Mucosa of stomach (tissue), 1 donor: ENCODE data around the gene HUWE1.
A peak's percentile ranks its signal among the peaks of the same experiment; 100 is the strongest.

Experiments
- H3K27me3 ChIP-seq: one replicate; pipeline ENCODE4 v1.7.0; 2013; ENCODE audit warnings: mild to moderate bottlenecking, low read length; ENCODE audit not compliant: control insufficient read depth, insufficient read depth
- H3K36me3 ChIP-seq: one replicate; pipeline ENCODE4 v1.7.0; 2013; ENCODE audit warnings: low read length; ENCODE audit not compliant: control insufficient read depth, insufficient read depth
- H3K4me1 ChIP-seq: one replicate; pipeline ENCODE4 v1.7.0; 2013; ENCODE audit warnings: mild to moderate bottlenecking, low read length; ENCODE audit not compliant: control insufficient read depth, insufficient read depth
- H3K4me3 ChIP-seq: one replicate; pipeline ENCODE4 v1.7.0; 2013; ENCODE audit warnings: low read length
- H3K9ac ChIP-seq: one replicate; pipeline ENCODE4 v1.7.0; 2013; ENCODE audit warnings: mild to moderate bottlenecking, low read length, moderate library complexity
- H3K9me3 ChIP-seq: one replicate; pipeline ENCODE4 v1.7.0; 2013; ENCODE audit warnings: mild to moderate bottlenecking, low read length, moderate library complexity; ENCODE audit not compliant: control insufficient read depth
- donor health status: Pancreatic carcinoma.

The HUWE1 gene

GRCh38 chrX:53715346-53715924 is 28.9 kb upstream of the HUWE1 start:
- Histone ChIP-seq H3K9me3 (no peaks in the 10 kb centered on the region), H3K27me3 (no peaks in the 10 kb centered on the region)

GRCh38 chrX:53714580-53715345 is 28.2 kb upstream of the HUWE1 start:
- Histone ChIP-seq H3K36me3 (no peaks in the 10 kb centered on the region), H3K9me3 (no peaks in the 10 kb centered on the region), H3K4me3 (no peak overlapping the region), H3K9ac (no peak overlapping the region), H3K4me1 (peaks cover 3% of the 10 kb centered on the region), H3K27me3 (no peaks in the 10 kb centered on the region)

More at GRCh38 chrX:53715346-53715924, 28.9 kb upstream of the HUWE1 start:
- Histone ChIP-seq H3K4me1 (peaks cover 3% of the 10 kb centered on the region), H3K36me3 (no peaks in the 10 kb centered on the region), H3K9ac (no peak overlapping the region), H3K4me3 (no peak overlapping the region)

- no peaks in the 10 kb centered on the region for H3K27me3 ChIP-seq
- H3K4me3 ChIP-seq = no peak overlapping the region
- no peaks in the 10 kb centered on the region for H3K36me3 ChIP-seq
- H3K9me3 ChIP-seq = no peaks in the 10 kb centered on the region
- H3K9ac ChIP-seq = no peak overlapping the region
- H3K4me1 ChIP-seq = peaks cover 3% of the 10 kb centered on the region
Measured at GRCh38 chrX:53713987-53714579, 27.6 kb upstream of the HUWE1 start.

GRCh38 chrX:53711436-53711835 is 24.9 kb upstream of the HUWE1 start:
- Histone ChIP-seq H3K9ac (no peak overlapping the region), H3K36me3 (no peaks in the 10 kb centered on the region), H3K27me3 (no peaks in the 10 kb centered on the region), H3K4me1 (peaks cover 3% of the 10 kb centered on the region), H3K9me3 (no peaks in the 10 kb centered on the region), H3K4me3 (no peak overlapping the region)

GRCh38 chrX:53704854-53705253 is 18.3 kb upstream of the HUWE1 start:
- Histone ChIP-seq H3K9me3 (no peaks in the 10 kb centered on the region), H3K36me3 (no peaks in the 10 kb centered on the region), H3K9ac (no peak overlapping the region), H3K4me1 (no peaks in the 10 kb centered on the region), H3K27me3 (no peaks in the 10 kb centered on the region), H3K4me3 (no peak overlapping the region)

- no peaks in the 10 kb centered on the region for H3K9me3 ChIP-seq
- no peak overlapping the region for H3K4me3 ChIP-seq
Measured at GRCh38 chrX:53704294-53704693, 17.8 kb upstream of the HUWE1 start.

GRCh38 chrX:53695946-53696549 is 9.5 kb upstream of the HUWE1 start:
- Histone ChIP-seq H3K4me1 (no peaks in the 10 kb centered on the region), H3K9ac (no peak overlapping the region), H3K36me3 (no peaks in the 10 kb centered on the region), H3K4me3 (no peak overlapping the region), H3K9me3 (no peaks in the 10 kb centered on the region), H3K27me3 (no peaks in the 10 kb centered on the region)

More at GRCh38 chrX:53704294-53704693, 17.8 kb upstream of the HUWE1 start:
- Histone ChIP-seq H3K4me1 (no peaks in the 10 kb centered on the region), H3K27me3 (no peaks in the 10 kb centered on the region), H3K9ac (no peak overlapping the region), H3K36me3 (no peaks in the 10 kb centered on the region)

- no peak overlapping the region for H3K9ac ChIP-seq
- H3K4me3 ChIP-seq = no peak overlapping the region
- H3K4me1 ChIP-seq = no peaks in the 10 kb centered on the region
- H3K9me3 ChIP-seq = no peaks in the 10 kb centered on the region
- no peaks in the 10 kb centered on the region for H3K27me3 ChIP-seq
- no peaks in the 10 kb centered on the region for H3K36me3 ChIP-seq
Measured at GRCh38 chrX:53694642-53695041, 8.1 kb upstream of the HUWE1 start.

- H3K4me3 ChIP-seq = no peak overlapping the region
- H3K27me3 ChIP-seq = no peaks in the 10 kb centered on the region
- no peaks in the 10 kb centered on the region for H3K9me3 ChIP-seq
- H3K36me3 ChIP-seq = no peaks in the 10 kb centered on the region
- H3K4me1 ChIP-seq = no peaks in the 10 kb centered on the region
- H3K9ac ChIP-seq = no peak overlapping the region
Measured at GRCh38 chrX:53688300-53688699, 1.8 kb upstream of the HUWE1 start.

GRCh38 chrX:53685711-53686110 is 808 bp downstream of the HUWE1 start:
- no peaks in the 10 kb centered on the region for H3K9me3 ChIP-seq
- peaks cover 5% of the 10 kb centered on the region for H3K4me1 ChIP-seq
- H3K27me3 ChIP-seq = no peaks in the 10 kb centered on the region
- no peaks in the 10 kb centered on the region for H3K36me3 ChIP-seq
- H3K9ac ChIP-seq = peak overlapping the region; percentile 80
- peak overlapping the region; percentile 38 for H3K4me3 ChIP-seq

- Histone ChIP-seq H3K4me1 (peaks cover 5% of the 10 kb centered on the region), H3K27me3 (no peaks in the 10 kb centered on the region), H3K4me3 (peak overlapping the region; percentile 47), H3K9me3 (no peaks in the 10 kb centered on the region), H3K36me3 (no peaks in the 10 kb centered on the region), H3K9ac (peak overlapping the region; percentile 83)
Measured at GRCh38 chrX:53684415-53685192, 1.9 kb downstream of the HUWE1 start.
